ELF-1 (cell line): ENCODE results near the gene ATOSA.
A peak's percentile ranks its signal among the peaks of the same experiment; 100 is the strongest.

Source experiments
- DNase-seq: peaks from one replicate; pipeline ENCODE4 v3.0.0-alpha.2; 2016; ENCODE audit warnings: low read depth, low spot score

ATOSA gene, protein sequence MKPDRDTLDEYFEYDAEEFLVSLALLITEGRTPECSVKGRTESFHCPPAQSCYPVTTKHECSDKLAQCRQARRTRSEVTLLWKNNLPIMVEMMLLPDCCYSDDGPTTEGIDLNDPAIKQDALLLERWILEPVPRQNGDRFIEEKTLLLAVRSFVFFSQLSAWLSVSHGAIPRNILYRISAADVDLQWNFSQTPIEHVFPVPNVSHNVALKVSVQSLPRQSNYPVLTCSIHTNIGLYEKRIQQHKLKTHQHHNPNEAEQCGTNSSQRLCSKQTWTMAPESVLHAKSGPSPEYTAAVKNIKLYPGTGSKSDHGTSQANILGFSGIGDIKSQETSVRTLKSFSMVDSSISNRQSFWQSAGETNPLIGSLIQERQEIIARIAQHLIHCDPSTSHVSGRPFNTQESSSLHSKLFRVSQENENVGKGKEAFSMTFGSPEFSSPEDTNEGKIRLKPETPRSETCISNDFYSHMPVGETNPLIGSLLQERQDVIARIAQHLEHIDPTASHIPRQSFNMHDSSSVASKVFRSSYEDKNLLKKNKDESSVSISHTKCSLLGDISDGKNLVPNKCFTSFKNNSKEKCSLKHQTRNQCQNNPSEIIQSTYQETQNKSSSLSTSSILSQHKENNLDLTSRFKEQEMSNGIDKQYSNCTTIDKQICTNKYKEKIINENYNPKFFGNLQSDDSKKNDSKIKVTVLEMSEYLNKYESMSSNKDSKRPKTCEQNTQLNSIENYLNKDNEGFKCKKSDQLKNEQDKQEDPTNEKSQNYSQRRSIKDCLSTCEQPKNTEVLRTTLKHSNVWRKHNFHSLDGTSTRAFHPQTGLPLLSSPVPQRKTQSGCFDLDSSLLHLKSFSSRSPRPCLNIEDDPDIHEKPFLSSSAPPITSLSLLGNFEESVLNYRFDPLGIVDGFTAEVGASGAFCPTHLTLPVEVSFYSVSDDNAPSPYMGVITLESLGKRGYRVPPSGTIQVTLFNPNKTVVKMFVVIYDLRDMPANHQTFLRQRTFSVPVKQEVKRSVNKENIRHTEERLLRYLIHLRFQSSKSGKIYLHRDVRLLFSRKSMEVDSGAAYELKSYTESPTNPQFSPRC

GRCh38 chr15:52679232-52680040, at the start of gene ATOSA:
ATOSA (minus strand) TSS chr15:52679388; CDS start chr15:52678021, 1,367 bp downstream.
- peak; percentile 95 for DNase-seq

GRCh38 chr15:52728899-52729298, 49.7 kb upstream of the ATOSA start:
- DNase-seq, result no peak

GRCh38 chr15:52727815-52728214, 48.6 kb upstream of the ATOSA start:
- DNase-seq, result no peak

- DNase-seq, result no peak
Observed at GRCh38 chr15:52726195-52726594, 47.0 kb upstream of the ATOSA start.

DNA sequence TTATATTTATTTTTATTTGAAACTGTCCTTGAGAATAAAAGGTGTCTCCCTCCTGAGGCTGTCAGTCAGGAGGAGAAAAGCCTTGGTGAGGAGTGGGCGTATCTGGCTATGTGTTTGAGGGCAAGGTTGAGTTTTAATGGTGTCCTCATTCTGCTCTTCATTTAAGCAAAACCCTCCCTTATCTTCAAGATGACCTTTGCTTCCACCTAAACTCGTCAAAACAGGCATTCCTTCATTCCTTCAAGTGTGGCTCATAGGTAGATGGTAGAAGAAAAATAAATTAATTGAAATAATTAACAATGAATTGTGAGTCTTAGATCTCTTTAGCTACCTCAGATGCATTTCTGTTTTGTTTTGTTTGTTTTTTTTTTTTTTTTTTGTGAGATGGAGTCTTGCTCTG, 39.4 kb upstream of the ATOSA start:
- DNase-seq, result no peak

DNA sequence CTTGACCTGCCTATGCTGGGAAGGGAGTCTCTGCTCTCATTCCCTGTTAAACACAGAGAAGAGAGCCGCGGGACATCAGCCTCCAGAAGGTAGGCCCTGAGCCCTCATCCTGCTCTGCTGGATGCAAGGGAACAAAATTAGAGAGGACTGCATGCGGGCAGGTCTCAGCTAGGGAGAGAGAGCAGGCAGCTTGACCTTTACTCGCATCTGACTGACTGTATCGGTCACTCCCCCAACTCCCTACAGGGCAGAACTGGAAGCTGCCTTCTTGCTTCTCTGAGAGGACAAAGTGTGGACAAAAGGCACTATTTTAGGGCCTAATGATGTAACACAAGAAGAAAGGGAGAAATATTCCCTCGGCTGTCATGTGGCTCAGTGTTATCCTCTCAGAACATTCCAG, 38.7 kb upstream of the ATOSA start:
- no peak for DNase-seq

DNA sequence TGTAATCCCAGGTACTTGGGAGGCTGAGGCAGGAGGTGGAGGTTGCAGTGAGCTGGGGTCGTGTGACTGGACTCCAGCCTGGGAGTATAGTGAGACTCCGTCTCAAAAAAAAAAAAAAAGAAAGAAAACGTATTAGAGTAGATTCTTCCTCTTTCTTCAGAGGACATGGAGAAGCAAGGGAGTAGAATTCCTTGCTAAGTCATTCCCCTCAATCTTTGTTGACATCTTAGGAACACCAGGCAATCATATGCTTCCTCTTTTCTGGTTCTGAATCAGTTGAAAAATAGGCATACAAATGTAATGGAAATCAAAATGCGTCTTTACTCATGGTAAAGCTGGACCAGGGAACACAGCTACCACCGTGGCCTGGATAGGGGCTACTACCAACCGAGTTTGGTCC, 38.3 kb upstream of the ATOSA start:
- DNase-seq, result no peak

GRCh38 chr15:52716536-52716935, 37.3 kb upstream of the ATOSA start:
- DNase-seq, result no peak

- DNase-seq, result no peak
Observed at GRCh38 chr15:52715411-52715810, 36.2 kb upstream of the ATOSA start.

GRCh38 chr15:52714968-52715367, 35.8 kb upstream of the ATOSA start:
- DNase-seq, result no peak

DNA sequence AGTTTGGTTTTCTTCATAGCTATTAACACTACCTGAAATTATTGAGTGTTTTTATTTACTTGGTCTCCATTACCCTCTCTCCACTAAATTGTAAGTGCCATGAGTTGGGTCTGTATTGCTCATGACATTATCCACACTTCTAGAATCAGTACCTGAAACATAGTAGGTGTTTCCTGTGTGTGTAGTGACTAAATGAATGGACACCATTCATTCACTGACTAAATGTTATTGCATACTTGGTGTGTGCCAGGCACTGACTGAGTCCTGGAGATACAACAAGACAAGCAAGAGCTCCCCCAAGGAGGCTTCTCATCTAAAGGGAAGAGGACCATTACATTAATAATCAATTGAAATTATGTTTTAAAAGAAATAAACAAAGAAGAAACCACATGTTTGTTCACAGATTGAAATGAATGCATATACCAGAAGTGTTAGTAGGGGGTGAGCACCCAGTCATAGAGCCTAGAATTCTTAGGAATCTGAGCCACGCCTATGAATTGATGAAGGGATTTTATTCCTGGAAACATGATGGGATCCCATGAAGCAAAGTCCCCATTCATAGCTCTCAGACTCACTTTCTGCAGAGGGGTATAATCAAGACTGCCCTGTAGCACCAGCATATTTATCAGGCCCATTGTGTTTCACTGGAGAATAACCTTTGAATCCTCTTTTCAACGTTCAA, 31.7 kb upstream of the ATOSA start:
- no peak for DNase-seq

- DNase-seq, result no peak
Observed at GRCh38 chr15:52710050-52710707, 31.0 kb upstream of the ATOSA start.

GRCh38 chr15:52709187-52709981, 30.2 kb upstream of the ATOSA start:
- peak; percentile 93 for DNase-seq

DNA sequence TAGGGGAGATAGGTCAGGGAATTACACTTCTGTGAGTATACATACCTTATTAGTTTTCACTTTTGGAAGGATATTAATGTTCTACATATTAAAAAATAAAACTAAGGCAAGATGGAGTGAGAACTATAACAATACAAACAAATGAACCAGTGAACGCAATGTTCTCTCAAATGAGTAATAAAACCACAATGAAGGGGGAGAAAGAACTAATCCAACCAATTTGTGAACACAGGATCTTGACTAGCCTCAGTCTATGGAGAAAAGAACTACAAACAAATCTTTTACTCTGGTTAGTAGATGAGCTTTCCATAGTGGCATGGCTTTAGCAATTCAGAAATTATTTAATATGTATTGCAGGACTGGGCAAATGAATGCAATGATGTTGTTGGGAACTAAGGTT, 26.9 kb upstream of the ATOSA start:
- no peak for DNase-seq

- no peak for DNase-seq
Observed at GRCh38 chr15:52702390-52702789, 23.2 kb upstream of the ATOSA start.

DNA sequence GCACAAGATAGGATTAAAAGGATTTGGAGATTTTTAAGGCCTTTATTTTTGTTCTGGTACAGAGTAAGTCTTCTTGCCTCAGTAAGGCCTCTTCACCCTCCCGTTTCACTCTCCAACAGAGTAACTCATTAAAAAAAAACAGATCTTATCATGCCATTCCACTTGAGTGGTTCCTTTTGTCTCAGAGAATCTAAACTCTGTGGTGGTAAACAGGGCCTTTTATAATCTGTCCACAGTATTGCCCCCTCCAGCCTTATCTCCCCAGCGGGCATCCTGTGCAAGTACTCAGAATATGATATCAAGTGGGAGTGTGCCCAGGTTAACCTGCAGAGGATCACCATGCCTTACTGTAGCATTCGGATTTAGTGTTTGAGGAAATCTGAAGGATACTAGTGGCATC, 20.3 kb upstream of the ATOSA start:
- no peak for DNase-seq

GRCh38 chr15:52698514-52698913, 19.3 kb upstream of the ATOSA start:
- no peak for DNase-seq

DNA sequence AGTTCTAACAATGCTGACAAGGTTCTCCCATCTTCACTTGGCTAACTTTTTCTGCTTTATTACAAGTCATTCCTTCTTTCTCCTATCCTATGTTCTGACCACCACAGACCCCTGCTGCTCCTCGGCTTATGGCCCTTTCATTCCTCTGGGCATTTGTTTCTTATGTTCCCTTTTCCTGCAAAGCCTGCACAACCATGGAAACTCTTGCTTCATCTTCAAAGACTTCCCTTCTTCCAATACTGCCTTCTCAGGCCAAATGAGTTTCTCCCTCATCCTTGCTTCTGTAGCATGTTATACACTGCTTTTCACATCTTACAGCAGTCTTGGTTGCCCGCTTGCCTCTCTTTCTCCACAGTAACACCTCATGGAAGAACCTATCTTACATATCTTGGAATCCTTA, 17.9 kb upstream of the ATOSA start:
- DNase-seq, result no peak

GRCh38 chr15:52695154-52695553, 16.0 kb upstream of the ATOSA start:
- no peak for DNase-seq

DNA sequence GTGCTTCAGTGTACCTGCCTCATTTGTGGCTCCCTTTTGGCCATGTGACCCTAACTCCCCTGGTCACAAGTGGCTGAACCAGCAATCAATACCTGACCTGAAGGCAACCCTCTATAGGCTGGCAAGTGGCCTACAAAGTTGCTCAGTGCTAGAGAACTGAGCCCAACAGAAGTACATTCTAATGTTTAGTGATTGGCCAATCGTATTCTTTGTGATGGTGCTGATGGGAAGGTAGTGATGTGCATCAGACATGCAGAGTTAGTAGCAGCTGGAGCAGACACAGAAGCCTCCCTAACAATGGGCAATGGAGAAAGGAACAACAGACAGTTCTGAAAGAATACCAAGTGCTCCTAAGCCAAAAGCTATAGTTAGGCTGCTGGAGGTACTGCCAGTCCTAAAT, 10.4 kb upstream of the ATOSA start:
- no peak for DNase-seq
